ENCODE results near the gene IFI27. TPM values are rescaled to one million over a fixed set of nuclear protein-coding genes. Genes with fewer than 3 reads are reported as not detected.
"Not testable (repeated sequence)": the region's sequence is repeated elsewhere in the genome, so short reads cannot be mapped to it uniquely, and the experiment has no call there.

The IFI27 gene
- total RNA-seq, 1 donor from 2014 or later: 3.0 TPM

DNA sequence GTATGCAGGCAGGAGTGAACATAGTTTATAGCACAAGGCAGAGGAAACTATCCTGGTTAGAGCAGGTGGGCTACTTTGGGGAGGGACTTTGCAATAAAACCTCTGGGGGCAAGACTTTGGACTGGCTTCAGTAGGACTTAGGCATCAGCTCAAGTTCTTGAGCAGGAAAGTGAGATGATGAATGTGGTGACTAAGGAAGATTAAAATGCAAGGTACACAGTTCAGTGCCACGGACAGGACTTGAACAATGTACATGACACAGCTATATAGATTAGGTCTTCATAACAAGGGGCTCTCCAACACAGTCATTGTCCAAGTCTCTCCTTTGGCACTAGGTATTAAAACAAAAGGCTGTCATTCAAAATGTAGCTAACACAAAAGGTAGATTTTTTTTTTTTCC is 42.1 kb downstream of the IFI27 start:
- DNase-seq (ENCODE audit: low read depth): no peak

DNA sequence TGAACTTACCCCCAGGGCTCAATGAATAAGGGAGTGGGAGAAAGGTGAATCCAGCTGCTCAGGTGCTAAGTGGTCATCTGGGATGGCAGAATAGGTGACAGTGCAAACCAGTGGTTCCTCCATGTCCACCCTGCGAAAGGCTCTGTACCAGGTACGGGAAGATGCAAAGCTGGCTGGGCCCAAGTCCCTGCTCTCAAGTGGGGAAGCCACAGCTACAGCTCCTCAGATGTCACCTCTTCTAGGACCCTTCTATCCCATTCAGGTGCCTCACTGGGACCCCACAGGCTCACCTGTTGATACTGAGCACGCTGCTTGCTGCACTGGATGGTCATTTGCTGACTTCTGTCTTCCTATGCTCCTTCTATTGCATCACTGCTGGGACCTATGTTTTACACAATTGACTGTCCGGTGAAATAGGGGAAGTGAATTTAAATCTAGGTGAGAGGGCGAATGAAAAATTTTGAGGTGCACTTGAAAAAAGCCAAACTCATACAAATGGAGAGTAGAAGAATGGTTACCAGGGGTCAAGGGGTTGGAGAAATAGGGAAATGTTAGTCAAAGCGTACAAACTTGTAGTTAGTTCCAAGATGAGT is 43.3 kb downstream of the IFI27 start:
- no peak for DNase-seq (ENCODE audit: low read depth)

DNA sequence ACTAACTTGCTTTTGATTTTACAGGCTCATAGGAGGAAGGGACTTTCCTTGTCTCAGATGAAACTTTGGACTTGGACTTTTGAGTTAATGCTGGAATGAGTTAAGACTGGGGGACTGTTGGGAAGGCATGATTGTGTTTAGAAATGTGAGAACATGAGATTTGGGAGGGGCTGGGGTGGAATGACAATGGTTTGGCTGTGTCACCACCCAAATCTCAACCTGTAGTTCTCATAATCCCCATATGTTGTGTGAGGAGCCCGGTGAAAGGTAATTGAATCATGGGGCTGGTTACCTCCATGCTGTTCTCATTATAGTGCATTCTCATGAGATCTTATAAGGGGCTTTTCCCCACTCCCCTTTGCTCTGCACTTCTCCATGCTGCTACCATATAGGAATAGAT is 45.6 kb downstream of the IFI27 start:
- not testable (repeated sequence) for DNase-seq (ENCODE audit: low read depth)

- peak; percentile 22 for DNase-seq (ENCODE audit: low read depth)
These were observed 46.7 kb downstream of the IFI27 start for GRCh38 chr14:94157197-94157596.

- DNase-seq (ENCODE audit: low read depth): no peak
These were observed 47.8 kb downstream of the IFI27 start for GRCh38 chr14:94158239-94158883.

GRCh38 chr14:94161058-94161457 is 50.5 kb downstream of the IFI27 start:
- DNase-seq (ENCODE audit: low read depth): no peak

DNA sequence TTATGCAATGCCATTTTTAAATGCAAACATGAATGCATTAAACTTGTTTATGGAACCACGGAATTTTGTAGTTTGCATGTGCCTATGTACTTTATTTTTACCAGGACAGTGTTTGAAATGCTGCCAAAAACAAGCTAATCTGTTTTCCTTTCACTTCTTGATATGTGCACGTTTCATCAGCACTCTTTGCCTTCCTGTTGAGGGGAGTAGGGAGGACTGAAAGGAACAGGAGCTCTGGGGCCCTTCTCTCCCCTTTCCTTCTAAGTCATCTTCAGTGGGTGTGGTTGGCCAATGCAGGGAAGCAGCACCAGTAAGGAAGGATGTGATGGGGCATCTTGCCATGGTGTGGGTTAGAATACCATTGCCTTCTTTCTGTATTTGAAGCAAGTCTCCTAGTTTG is 51.4 kb downstream of the IFI27 start:
- DNase-seq (ENCODE audit: low read depth): peak; percentile 15

GRCh38 chr14:94162466-94162865 is 51.9 kb downstream of the IFI27 start:
- no peak for DNase-seq (ENCODE audit: low read depth)

- no peak for DNase-seq (ENCODE audit: low read depth)
These were observed 53.3 kb downstream of the IFI27 start for GRCh38 chr14:94163796-94164195.

DNA sequence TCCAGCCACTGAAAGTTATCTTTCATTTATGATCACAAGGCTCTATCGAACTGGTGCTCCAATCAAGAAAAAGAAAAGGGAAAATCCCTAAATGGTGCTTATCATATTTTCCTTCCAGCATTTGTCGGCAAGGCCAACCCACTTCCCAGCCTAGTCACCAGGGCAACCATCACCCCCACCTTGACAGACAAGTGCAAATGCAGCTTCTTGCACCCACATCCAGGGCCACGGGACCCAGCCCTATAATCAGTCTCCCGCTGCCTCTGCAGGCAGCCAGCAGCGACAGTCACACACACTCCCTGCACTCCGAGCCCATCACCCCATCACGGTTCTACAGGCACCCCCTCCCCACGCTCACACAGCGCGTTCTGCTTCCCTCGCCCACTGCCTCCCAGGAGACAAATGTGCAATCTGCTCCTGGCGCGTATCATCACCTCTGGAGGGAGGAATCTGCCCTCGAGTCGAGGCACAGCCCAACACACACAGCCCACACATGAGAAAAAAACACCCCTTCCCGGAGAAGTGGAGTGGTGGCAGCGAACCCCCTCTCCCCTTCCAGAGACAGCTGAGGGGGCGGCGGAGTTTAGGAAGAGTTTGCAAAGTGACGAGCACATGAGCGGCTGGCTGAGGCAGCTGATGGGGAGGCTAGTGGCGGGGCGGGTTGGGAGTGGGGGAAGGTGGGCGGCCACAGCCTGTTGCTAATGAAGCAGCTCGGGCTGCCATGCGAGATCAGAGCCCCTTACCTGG is 54.3 kb downstream of the IFI27 start:
- DNase-seq (ENCODE audit: low read depth): no peak

DNA sequence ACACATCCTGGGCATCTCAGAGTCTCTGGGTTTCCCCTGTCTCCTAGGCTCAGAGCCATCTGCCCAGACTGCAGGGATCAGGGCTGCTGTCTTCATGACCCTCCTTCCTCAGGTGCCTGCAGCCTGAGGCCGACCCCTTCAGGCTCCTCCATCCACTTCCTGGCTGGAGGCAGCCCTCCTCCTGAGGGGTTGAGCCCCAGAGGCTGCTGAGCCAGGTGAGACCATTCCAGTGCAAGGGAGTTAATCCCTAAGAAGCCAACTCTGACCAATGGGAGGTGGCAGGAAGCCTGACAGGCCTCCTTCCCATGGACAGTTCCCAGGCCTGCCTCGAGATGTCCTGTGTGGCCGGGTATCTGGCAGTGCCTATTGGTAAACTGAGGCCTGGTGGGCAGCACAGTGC is 55.2 kb downstream of the IFI27 start:
- DNase-seq (ENCODE audit: low read depth): no peak

Other genes with a start within 250 kb of the IFI27 start
- gene FAM181A, start 183.4 kb upstream of the IFI27 start, total RNA-seq: not detected in 2 replicates
- 0.05 and 0.35 TPM in 2 replicates for gene ASB2, start 134.2 kb upstream of the IFI27 start, total RNA-seq
- gene CCDC197, start 113.4 kb upstream of the IFI27 start, total RNA-seq: not detected in 2 replicates
- 6.4 and 14.2 TPM in 2 replicates for gene OTUB2, start 84.4 kb upstream of the IFI27 start, total RNA-seq
- gene DDX24, start 29.5 kb upstream of the IFI27 start, total RNA-seq: 114 and 161 TPM in 2 replicates
- 7.5 and 15.3 TPM in 2 replicates for gene IFI27L1, start 29.4 kb upstream of the IFI27 start, total RNA-seq
- 31.2 and 53.8 TPM in 2 replicates for gene IFI27L2, start 18.9 kb downstream of the IFI27 start, total RNA-seq
- 1.2 and 3.3 TPM in 2 replicates for gene PPP4R4, start 63.6 kb downstream of the IFI27 start, total RNA-seq
- not detected in 2 replicates for gene SERPINA10, start 182.5 kb downstream of the IFI27 start, total RNA-seq
- 0.35 and 0.65 TPM in 2 replicates for gene SERPINA6, start 212.6 kb downstream of the IFI27 start, total RNA-seq

Data from renal cortical epithelial cell (primary cell).